GM19467 (cell line): ENCODE results near the gene PARVG.

Experiments
- ATAC-seq: cut with Tn5 transposase; IDR thresholded peaks from one replicate; pipeline ENCODE4 v1.9.1; 2021; ENCODE audit warnings: mild to moderate bottlenecking, moderate library complexity; ENCODE audit not compliant: unreplicated experiment

The PARVG gene

DNA sequence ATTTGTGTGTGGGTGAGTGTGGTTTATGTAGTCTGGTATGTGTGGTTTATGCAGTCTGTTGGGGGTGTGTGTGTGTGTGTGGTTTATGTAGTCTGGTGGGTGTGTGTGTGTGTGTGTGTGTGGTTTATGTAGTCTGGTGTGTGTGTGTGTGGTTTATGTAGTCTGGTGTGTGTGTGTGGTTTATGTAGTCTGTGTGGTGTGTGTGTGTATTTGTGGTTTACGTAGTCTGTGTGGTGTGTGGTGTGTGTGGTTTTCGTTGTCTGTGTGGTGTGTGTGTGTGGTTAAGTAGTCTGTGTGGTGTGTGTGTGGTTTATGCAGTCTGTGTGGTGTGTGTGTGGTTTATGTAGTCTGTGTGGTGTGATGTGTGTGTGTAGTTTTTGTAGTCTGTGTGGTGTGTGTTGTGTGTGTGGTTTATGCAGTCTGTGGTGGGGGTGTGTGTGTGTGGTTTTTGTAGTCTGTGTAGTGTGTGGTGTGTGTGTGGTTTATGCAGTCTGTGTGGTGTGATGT, 26.2 kb upstream of the PARVG start:
- no peak for ATAC-seq

DNA sequence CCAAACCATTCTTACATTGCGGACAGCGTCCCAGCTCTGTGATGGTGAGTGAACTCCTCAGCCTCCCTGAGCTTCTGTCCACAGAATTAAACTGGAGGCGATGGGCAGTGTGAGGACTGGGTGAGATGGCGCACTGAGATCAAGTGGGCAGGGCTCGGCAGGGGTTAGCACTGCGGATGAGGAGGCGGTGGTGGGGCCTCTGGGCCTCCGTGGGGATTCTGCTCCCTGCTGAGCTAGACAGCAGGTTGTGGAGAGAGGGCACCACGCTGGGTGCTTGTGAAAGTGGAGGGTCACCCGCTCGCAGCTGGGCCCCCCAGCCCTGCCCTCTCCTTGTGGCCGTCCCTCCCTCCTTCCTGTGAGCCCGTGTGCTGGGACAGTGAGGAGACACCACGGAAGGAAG, 25.6 kb upstream of the PARVG start:
- ATAC-seq, result no peak

DNA sequence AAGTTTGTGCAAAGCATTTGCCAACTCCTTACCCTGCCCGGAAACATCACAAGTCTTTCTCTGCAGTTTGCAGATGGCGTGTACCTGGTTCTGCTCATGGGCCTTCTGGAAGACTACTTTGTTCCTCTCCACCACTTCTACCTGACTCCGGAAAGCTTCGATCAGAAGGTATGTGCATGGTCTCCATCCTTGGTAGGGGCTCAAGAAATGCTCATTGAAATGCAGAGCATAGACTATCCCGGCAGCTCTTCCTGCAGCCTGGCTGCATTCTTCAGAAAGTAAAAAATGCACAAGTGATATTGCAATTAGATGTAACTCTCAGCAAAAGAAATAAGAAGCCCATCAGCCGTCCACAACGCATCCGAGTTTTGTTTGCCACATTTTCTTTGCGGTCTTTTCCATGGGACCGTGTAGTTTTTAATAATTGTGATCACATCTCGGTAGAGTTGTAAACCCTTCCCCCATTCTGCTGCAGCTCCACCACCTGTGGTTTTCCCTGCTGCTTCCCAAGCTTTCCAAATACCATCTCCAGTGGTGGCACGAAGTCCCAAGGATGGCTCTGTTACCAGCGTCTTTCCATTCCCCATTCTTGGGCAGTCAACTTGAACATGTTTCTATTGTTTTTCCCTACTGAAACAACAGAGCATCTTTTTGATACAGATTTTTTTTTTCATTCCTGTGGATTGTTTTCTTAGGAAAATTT, 22.7 kb upstream of the PARVG start:
- ATAC-seq, result no peak

DNA sequence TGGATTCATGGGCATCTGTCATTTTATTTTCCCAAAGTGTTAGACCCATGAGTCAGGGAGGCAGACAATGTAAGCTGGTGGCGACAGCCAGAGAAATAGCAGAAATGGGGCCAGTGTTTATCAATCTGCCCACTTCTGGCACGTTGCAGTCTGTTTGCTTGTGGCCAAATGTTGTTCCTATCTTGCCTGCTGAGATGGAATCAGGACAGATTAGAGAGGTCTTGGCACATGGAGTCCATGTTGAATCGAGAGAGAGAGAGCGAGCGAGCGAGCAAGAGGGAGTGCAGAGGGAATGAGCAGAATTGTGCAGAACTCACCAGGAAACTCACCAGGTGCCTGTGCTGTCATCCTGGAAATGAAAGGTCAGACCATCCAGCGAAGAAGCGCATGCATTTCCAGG, 21.9 kb upstream of the PARVG start:
- ATAC-seq, result no peak

DNA sequence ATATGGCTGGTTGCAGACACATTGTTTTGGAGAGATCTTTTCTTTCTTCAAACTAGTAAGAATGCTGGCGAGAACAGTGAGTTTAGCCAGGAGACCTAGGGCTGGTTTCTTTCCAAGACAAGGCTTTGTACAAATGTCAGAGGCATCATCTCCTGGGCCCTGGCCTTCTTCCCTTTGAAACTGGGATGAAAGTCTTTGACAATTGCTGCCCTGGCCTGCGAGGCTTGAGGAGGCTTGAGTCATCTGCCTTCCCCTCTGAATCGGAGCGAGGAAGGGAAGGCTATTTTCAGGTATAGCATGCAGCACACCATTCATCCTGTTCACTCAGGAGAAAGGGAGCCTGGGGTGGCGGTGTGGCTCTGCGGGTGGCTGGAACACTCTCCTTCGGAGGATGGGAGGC, 21.5 kb upstream of the PARVG start:
- no peak for ATAC-seq

DNA sequence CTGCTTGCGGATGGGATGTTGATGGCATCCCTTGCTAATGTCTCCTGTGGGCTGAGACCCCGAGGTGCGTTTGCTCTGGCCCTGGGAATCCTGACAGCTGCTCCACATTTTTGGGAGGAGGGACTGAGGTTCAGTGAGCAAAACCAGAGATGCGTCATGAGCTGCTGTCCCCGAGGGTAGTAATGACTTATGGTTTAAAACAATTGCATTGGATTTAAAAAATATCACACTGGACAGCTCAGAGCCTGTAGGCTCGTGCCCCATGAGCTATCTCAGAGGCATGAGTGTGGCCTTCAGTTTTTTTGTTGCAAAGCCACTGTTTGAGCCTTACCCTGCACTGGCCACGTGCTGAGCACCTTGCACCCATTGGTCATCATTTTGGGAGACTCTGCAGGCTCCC, 20.9 kb upstream of the PARVG start:
- ATAC-seq, result no peak

DNA sequence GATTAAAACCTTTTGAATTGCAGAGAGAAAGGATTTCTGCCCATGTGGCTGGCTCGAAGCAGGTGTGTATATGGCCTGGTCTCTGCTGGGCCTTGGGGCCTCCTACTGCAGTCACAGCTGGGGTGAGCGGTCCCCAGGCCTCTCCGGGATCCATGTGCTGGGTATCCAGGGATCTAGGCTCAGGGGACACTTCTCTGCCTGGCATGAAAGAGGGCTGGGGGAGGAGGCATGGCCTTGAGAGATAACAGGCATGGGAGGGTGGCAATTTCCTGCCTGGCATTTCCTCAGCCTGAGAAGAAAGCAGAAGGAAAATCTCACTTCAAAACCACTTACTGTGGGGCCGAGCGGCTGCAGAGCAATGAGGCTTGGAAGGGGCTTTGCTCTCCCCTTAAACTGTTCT, 20.3 kb upstream of the PARVG start:
- no peak for ATAC-seq

DNA sequence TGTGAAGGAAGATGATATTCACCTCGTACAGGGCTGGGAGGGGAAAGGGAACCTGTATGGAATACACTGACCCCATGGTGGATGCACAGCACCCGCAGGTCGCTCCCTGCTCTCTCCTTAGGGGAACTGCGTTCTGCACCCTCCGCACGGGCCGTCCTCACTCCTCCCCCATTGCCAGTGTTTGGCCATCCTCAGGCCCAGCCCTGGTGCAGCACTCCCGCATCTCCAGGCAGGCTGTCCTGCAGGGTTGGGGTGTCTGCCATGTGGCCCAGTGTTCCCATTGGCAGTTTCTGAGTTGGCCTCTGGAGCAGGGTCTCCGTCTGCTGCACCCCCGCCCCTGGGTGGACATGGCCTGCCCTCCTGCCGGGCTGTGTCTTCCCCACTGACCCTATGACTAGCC, 19.1 kb upstream of the PARVG start:
- no peak for ATAC-seq

DNA sequence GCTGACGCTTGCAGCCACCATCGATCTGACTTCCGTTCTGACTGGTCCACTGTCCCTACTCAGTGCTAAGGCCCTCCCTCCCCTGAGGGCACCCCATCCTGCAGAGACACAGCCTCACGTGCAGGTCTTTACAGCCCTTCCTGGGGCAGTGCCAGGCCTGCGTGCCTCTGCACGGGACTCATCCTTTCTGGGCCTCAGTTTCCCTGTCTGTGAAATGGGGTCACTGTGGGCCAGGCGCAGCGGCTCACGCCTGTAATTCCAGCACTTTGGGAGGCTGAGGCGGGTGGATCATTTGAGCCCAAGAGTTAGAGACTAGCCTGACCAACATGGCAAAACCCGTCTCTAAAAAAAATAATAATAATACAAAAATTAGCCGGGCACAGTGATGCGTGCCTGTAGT, 17.8 kb upstream of the PARVG start:
- no peak for ATAC-seq

DNA sequence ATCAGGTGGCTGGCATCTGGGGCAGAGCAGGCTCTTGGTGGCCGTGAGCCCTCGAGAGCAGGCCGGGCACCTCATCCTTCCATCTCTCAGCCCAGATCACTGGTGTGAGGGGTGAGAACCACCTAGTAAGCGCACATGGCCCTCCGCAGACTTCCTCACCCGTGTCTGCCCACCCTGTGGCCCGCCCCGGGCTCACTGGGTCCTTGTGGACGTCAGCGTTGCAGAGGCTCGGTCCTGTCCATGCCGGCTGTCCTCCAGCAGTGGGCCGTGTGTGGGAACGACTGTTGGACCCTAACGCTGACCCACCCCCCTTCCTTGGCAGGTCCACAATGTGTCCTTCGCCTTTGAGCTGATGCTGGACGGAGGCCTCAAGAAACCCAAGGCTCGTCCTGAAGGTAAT, 17.2 kb upstream of the PARVG start:
- ATAC-seq, result no peak

DNA sequence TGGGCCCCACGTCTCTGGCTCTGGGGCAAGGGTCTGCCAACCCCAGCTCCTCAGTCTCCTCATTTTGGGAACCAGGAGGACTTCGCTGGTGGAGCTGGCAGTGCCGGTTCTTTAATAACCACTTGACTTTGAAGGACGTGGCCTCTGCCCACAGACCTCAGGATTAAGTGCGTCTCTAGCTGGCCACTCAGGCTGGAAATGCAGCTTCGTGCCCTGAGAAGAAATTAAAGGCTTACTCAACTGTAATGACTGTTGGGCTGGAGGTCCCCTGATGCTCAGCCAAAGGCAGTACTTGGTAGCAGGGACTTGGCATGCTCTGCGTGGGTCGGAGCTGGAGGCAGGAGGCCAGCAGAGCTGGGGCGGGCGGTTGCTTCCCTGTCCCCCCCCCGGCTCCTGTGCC, 16.7 kb upstream of the PARVG start:
- ATAC-seq, result no peak

DNA sequence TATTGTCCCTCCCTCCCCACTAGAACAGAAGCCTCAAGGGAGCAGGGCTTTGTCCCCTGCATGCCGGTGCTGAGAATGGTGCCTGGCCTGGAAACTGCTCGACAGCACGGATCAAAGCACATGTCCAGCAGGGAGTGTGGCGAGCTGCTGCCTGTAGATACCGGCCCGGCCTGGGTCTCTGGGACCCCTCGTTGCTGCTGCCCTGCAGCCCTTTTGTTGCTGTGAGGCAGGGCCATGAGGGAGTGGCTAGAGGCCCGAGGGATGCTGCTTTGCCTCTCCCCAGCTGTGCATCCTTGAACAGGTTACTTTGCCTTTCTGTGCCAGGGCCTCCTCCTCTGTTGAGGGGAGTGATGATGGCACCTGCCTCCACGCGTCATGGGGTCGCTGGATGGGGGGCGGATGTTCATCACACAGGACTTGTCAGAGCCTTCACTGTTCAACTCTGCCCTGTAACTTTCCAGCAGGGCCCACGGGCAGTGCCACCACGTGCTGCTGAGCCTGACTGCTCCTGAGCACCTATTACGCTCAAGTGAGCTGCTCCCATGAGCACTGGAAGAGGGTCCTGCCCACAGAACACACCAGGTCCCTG, 15.3 kb upstream of the PARVG start:
- ATAC-seq, result no peak

DNA sequence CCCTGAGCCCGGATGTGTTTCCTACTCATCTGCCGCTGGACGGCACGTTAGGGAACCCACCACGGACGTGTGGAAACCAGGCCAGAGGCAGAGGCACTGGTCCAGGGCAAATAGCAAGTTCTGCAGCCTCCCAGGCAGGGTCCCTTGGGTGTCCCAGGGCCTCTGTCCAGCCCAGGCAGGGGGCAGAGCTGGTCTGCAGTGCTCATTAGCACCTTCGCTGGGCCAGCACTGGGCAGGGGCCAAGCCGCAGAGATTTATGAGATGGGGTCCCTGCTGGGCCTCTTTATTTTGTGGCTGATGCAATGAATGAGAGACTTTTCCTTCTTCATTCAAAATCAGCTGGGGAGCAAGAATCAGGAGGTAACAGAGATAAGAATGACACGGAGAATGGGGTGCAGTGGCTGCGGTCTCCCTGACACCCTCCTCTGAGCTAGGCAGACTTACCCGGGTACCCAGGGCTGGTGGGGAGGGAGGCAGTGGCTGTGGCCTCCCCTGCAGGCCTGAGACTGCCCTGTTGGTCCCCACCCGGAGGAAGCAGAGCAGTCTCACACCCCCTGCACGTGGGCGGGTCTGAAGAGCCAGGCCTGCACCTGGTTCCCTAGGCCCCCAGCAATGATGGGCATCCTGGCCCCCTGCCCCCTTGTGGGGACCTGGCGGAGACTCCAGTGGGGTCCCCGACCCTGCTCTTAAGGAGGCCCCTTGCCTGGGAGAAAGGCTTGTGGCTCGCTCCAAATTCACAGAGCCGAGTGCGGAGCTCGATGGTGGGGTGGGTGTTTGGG, 14.0 kb upstream of the PARVG start:
- ATAC-seq, result no peak

DNA sequence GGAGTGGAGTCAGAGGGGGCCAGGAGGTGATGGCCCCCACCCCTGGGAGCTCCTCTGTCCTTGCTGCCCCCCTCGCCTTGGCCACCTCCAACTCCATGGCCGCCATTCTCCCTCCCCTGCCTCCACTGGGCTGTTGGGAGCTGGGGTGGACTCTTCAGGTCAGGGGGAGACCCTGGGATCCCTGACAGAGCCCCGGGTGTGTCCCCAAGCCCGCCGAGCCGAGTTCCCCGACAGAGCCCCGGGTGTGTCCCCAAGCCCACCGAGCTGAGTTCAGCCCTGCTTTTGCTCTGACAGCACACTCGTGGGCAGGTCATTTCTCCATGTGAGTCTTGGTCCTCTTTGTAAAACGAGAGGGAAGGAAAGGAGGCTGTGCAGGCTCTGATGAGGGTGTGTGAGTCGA, 13.2 kb upstream of the PARVG start:
- ATAC-seq, result no peak

DNA sequence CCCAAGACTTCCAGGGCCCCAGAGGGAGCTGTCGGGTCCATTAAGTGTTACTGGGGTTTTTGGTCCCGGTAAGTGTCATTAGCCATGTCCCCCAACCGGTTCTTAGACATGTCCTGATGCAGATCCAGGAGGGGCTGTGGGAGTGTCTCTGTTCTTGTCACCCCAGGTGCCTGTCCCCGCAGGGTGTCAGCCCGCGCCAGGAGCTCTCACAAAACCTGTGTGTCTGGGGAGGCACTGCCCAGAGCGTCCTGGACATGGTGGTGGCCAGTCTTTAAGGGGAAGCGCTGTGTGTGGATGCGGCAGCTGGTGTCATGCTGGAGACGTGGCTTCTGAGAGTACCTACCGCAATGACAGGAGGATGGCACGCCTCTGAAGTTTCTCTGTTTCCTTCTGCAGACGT, 12.5 kb upstream of the PARVG start:
- ATAC-seq, result no peak

DNA sequence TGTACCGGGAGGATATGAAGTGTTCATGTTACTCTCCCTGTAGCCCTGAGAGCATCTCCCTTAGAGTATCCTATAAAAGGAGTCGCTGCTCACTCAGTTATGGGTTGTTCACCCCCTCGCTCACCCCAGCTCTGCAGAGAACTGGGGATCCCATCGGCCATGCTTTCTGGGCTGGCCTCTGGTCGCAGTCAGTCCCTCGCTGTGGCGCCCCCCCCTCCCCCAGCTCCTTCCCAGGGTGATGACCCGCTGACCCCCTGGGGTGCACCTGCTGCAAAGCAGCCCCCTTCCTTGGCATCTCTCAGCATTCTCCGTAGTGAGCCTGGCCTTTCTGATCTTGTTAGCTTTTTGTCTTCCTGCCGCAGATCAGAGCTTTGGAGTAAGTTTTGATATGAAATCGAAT, 10.3 kb upstream of the PARVG start:
- ATAC-seq, result no peak

DNA sequence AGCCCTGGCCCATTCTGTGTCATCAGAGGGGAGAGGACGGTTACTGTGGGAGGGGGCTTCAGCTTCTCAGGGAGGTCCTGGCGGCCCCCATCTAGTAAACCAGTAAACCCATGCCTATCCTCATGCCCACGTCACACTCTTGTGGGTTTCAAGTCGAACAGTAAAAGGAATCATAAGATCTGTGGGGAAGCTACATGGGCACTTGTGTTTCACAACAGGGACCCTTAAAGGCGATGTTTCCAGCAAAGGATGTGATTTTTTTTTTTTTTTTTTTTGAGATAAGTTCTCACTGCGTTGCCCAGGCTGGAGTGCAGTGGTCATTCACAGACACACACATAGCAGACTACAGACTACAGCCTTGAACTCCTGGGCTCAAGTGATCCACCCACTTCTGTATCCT, 9.2 kb upstream of the PARVG start:
- no peak for ATAC-seq

DNA sequence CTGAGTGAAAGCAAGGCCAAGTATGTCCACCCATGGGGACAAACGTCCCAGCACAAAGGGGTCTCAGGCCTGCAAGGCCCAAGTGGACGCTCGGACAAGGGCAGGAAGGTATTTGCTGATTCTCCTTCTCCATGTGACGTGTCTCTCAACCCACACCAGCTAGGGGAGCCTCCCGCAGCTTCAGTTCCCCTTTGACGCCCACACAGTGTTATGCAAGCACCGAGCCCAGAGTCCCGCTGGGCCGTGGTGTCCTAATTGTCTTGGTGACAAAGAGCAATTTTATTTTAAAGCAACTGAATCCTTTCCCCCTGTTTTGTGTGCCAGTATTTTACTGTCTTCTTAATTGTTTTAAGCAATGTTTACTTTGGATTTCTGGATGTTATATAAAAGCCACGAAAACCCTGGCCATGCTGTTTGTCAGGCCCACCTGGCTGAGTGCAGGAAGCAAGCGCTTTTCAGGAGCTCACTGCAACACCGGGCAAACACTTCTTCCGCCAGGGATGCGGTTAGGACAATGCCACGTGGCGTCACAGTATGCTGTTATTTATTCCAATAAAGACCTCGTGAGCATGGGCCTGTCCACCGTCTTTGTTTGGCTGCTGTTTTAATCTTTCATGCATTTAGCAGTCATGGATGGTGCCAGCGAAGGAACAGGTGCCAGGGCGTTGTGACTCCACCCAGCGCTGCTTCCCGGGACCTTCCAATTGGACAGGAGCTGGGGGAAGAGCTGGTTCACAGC, 8.2 kb upstream of the PARVG start:
- ATAC-seq, result no peak

DNA sequence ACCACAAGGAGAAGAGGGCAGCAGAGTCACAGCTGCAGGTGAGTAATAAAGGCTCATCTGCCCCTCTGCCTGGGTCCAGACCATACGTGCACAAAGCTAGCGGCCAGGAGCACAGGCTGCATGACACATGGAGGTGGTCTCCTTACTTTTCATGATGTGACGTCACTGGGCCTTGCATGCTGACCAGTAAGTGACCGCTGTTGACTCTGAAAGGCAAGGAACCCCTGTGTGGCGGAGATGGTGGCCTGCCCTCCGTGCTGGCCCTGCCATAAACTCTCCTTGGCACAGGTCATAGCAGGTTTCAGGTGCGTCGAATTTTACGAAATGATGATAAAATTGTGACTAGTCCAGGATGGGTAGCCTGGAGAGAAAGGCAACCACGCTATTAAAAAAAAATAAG, 7.6 kb upstream of the PARVG start:
- no peak for ATAC-seq

DNA sequence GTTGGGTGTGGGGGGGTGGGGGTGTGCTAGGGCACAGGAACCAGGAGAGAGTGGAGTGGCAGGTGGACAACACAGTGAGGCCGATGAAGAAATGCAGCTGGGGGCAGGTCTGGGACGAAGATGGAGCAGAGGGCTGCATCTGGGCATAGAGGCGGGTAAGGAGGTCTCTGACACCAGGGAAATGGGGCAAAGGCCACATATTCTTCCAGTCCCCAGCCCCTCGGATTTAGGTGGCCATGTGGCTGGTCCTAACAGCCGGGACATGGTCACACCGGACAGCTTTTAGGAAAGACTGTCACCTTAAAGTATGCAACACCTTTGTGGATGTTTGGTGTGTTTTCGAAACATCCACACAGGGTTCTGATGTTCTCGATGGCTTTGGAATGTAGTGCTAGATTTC, 5.0 kb upstream of the PARVG start:
- ATAC-seq, result no peak

DNA sequence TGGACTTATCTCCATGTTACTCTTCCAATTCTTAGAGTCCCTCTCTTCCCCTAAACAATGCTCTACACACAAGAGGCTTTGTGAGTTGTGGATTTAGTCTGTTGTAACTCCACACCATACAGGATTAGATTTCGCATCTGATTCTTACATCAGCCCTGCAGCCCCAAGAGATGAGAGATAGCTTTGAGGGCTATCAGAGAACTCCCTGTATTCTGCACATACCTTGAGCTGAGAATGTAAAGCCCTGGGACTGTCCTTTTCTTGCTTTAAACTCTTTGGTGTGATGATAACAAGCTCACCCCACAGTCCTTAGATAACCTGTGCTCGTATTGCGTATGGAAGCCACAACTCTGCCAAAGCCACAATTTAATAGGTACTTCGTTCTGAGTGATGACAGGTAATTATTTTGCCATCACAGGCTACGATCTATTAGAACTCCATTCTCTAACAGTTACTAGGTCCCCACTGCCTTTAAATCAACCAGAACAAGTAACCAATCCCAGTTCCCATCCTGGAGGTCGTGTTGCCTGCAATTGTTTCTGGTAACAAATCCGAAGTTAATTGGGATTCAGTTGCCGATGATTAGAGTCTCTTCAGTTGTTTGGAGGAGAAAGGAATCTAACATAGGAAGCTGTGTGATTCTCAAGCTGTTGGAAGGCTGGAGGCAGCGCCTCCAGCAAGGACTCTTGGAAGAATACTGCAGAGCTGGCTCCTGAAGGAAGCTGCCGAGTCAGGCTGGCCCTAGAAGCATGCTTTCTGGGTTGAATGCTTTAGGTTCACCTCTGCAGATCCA, 1.3 kb upstream of the PARVG start:
- no peak for ATAC-seq
